ENCODE measurements around the gene ESRRA. TPM values are rescaled to one million over a fixed set of nuclear protein-coding genes. Genes with fewer than 3 reads are reported as not detected.

ESRRA gene
- total and polyA plus RNA-seq, 2 of the 13 experiments (the other 11 are each of a cell fraction or from before 2014, with no cell fraction given) = 18.1 to 36.3 TPM

DNA sequence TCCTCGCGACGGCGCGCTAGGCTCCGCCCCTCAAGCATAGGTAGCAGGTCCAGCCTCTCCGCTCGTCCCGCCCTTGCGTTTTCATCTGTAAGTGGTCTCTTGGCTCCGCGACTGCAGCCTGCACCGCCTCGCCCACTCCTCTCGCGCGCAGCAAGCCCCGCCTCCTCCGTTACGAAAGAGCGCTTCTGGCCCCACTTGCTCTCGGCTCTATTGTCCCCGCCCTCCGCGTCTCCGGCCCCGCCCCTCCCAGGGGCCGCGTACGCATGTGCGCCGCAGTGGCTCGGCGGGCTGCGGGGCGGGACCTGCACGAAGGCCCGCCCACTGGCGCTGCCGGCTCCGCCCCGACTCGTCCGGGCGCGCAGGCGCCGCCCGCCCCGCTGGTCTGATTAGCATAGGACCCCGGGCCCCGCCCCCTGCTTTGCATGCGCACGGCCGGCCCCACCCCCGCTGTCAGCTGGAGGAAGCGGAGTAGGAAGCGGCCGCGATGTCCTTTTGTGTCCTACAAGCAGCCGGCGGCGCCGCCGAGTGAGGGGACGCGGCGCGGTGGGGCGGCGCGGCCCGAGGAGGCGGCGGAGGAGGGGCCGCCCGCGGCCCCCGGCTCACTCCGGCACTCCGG, at the start of gene ESRRA (continued):
- TF ChIP-seq, protein P1, sequence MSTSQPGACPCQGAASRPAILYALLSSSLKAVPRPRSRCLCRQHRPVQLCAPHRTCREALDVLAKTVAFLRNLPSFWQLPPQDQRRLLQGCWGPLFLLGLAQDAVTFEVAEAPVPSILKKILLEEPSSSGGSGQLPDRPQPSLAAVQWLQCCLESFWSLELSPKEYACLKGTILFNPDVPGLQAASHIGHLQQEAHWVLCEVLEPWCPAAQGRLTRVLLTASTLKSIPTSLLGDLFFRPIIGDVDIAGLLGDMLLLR (CRISPR knock-in tag; IDR thresholded peaks at IDR 0.05) = no peak
- 0 out of 2 replicates have a peak, but pooled peaks have one; percentile 10 for TF ChIP-seq ZNF331 (CRISPR knock-in tag; IDR thresholded peaks at IDR 0.05)
- TF ChIP-seq, protein P2, sequence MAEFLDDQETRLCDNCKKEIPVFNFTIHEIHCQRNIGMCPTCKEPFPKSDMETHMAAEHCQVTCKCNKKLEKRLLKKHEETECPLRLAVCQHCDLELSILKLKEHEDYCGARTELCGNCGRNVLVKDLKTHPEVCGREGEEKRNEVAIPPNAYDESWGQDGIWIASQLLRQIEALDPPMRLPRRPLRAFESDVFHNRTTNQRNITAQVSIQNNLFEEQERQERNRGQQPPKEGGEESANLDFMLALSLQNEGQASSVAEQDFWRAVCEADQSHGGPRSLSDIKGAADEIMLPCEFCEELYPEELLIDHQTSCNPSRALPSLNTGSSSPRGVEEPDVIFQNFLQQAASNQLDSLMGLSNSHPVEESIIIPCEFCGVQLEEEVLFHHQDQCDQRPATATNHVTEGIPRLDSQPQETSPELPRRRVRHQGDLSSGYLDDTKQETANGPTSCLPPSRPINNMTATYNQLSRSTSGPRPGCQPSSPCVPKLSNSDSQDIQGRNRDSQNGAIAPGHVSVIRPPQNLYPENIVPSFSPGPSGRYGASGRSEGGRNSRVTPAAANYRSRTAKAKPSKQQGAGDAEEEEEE (CRISPR knock-in tag; IDR thresholded peaks at IDR 0.05; ENCODE audit: borderline replicate concordance) = no peak
- no peak for TF ChIP-seq ZBTB1 (CRISPR knock-in tag; IDR thresholded peaks at IDR 0.05; ENCODE audit: borderline replicate concordance)
- TF ChIP-seq MED1 (CRISPR knock-in tag; IDR thresholded peaks at IDR 0.05) = peak; percentile 29
- TF ChIP-seq NKX3-1 (CRISPR knock-in tag; IDR thresholded peaks at IDR 0.05) = no peak
- TF ChIP-seq KLF15 (CRISPR knock-in tag; IDR thresholded peaks at IDR 0.05; ENCODE audit: borderline replicate concordance) = no peak
- TF ChIP-seq ZNF75D (CRISPR knock-in tag; IDR thresholded peaks at IDR 0.05; ENCODE audit: borderline replicate concordance) = no peak
- peak; percentile 45; the same call in 1 of the 2 replicates for TF ChIP-seq GATAD2A (CRISPR knock-in tag; IDR thresholded peaks at IDR 0.05)
- TF ChIP-seq EZH2 (conservative IDR thresholded peaks at IDR 0.05; ENCODE audit: low read depth, low read length) = no peak
- no peak for TF ChIP-seq MTF2 (CRISPR knock-in tag; IDR thresholded peaks at IDR 0.05; ENCODE audit: borderline replicate concordance)
- no peak for TF ChIP-seq ZNF703 (CRISPR knock-in tag; IDR thresholded peaks at IDR 0.05; ENCODE audit: borderline replicate concordance)
- TF ChIP-seq, protein P3, sequence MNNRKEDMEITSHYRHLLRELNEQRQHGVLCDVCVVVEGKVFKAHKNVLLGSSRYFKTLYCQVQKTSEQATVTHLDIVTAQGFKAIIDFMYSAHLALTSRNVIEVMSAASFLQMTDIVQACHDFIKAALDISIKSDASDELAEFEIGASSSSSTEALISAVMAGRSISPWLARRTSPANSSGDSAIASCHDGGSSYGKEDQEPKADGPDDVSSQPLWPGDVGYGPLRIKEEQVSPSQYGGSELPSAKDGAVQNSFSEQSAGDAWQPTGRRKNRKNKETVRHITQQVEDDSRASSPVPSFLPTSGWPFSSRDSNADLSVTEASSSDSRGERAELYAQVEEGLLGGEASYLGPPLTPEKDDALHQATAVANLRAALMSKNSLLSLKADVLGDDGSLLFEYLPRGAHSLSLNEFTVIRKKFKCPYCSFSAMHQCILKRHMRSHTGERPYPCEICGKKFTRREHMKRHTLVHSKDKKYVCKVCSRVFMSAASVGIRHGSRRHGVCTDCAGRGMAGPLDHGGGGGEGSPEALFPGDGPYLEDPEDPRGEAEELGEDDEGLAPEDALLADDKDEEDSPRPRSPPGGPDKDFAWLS (CRISPR knock-in tag; IDR thresholded peaks at IDR 0.05; ENCODE audit: borderline replicate concordance) = no peak
- no peak for TF ChIP-seq NONO (IDR thresholded peaks at IDR 0.05)
- TF ChIP-seq NONO (CRISPR knock-in tag; conservative IDR thresholded peaks at IDR 0.05) = 0 out of 2 replicates have a peak, but pooled peaks have one; percentile 28
- no peak for TF ChIP-seq ZNF644 (CRISPR knock-in tag; IDR thresholded peaks at IDR 0.05; ENCODE audit: low read depth)
- TF ChIP-seq, protein P4, sequence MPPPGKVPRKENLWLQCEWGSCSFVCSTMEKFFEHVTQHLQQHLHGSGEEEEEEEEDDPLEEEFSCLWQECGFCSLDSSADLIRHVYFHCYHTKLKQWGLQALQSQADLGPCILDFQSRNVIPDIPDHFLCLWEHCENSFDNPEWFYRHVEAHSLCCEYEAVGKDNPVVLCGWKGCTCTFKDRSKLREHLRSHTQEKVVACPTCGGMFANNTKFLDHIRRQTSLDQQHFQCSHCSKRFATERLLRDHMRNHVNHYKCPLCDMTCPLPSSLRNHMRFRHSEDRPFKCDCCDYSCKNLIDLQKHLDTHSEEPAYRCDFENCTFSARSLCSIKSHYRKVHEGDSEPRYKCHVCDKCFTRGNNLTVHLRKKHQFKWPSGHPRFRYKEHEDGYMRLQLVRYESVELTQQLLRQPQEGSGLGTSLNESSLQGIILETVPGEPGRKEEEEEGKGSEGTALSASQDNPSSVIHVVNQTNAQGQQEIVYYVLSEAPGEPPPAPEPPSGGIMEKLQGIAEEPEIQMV (CRISPR knock-in tag; IDR thresholded peaks at IDR 0.05; ENCODE audit: low read depth) = no peak
- TF ChIP-seq, protein P5, sequence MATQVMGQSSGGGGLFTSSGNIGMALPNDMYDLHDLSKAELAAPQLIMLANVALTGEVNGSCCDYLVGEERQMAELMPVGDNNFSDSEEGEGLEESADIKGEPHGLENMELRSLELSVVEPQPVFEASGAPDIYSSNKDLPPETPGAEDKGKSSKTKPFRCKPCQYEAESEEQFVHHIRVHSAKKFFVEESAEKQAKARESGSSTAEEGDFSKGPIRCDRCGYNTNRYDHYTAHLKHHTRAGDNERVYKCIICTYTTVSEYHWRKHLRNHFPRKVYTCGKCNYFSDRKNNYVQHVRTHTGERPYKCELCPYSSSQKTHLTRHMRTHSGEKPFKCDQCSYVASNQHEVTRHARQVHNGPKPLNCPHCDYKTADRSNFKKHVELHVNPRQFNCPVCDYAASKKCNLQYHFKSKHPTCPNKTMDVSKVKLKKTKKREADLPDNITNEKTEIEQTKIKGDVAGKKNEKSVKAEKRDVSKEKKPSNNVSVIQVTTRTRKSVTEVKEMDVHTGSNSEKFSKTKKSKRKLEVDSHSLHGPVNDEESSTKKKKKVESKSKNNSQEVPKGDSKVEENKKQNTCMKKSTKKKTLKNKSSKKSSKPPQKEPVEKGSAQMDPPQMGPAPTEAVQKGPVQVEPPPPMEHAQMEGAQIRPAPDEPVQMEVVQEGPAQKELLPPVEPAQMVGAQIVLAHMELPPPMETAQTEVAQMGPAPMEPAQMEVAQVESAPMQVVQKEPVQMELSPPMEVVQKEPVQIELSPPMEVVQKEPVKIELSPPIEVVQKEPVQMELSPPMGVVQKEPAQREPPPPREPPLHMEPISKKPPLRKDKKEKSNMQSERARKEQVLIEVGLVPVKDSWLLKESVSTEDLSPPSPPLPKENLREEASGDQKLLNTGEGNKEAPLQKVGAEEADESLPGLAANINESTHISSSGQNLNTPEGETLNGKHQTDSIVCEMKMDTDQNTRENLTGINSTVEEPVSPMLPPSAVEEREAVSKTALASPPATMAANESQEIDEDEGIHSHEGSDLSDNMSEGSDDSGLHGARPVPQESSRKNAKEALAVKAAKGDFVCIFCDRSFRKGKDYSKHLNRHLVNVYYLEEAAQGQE (IDR thresholded peaks at IDR 0.05; ENCODE audit: borderline replicate concordance in 1 of 2, low read depth in 1 of 2, low read length in 2 of 2) = no peak
- no peak for TF ChIP-seq ZMYM2 (CRISPR knock-in tag; IDR thresholded peaks at IDR 0.05)
